SU-DHL-6 (cell line): ENCODE results near the gene AADAT.

Source experiments
- H2AFZ ChIP-seq: fragments of 200-600 bp; sonication (generic); 2 replicates; pipeline ENCODE4 v1.6.1; 2014; ENCODE audit warnings: low read depth, mild to moderate bottlenecking, moderate library complexity, mixed read lengths, antibody characterized with exemption, low read length; ENCODE audit not compliant: severe bottlenecking
- H3F3A ChIP-seq: fragments of 200-600 bp; shearing (Covaris generic); 2 replicates; pipeline ENCODE4 v1.6.0; 2016; ENCODE audit warnings: antibody characterized with exemption, mild to moderate bottlenecking; ENCODE audit not compliant: insufficient read depth
- H3K27ac ChIP-seq: fragments of 200-600 bp; sonication (generic); 2 replicates; pipeline ENCODE4 v1.5.1; 2016; ENCODE audit warnings: low read depth, mild to moderate bottlenecking, low read length, moderate library complexity, mixed read lengths
- H3K27me3 ChIP-seq: fragments of 200-600 bp; sonication (generic), shearing (Covaris generic); 2 replicates; pipeline ENCODE4 v1.6.0; 2014; ENCODE audit warnings: mild to moderate bottlenecking, low read length
- H3K36me3 ChIP-seq: fragments of 200-600 bp; sonication (generic); 2 replicates; pipeline ENCODE4 v1.6.1; 2014; ENCODE audit warnings: mild to moderate bottlenecking, low read length, mixed read lengths
- H3K4me2 ChIP-seq: fragments of 300-600, 200-600 bp; shearing (Covaris generic), sonication (generic); 2 replicates; pipeline ENCODE4 v1.6.0; 2014; ENCODE audit warnings: low read length, low read depth, mild to moderate bottlenecking; ENCODE audit not compliant: poor library complexity, severe bottlenecking
- H3K4me3 ChIP-seq: fragments of 200-600 bp; sonication (generic); 2 replicates; pipeline ENCODE4 v1.5.1; 2014; ENCODE audit warnings: antibody characterized with exemption, low read length, mild to moderate bottlenecking, mixed read lengths; ENCODE audit not compliant: insufficient read depth, poor library complexity, severe bottlenecking
- H3K79me2 ChIP-seq: fragments of 200-600 bp; sonication (generic); 2 replicates; pipeline ENCODE4 v1.6.1; 2014; ENCODE audit warnings: mild to moderate bottlenecking, low read length, moderate library complexity; ENCODE audit not compliant: insufficient read depth
- H3K9ac ChIP-seq: fragments of 200-600 bp; sonication (generic); 2 replicates; pipeline ENCODE4 v1.7.0; 2014; ENCODE audit warnings: mild to moderate bottlenecking, low read length
- H3K9me2 ChIP-seq: fragments of 200-600 bp; sonication (generic); replicated peaks from 2 replicates; pipeline ENCODE4 v1.6.1; 2014; ENCODE audit warnings: low read length; ENCODE audit not compliant: insufficient read depth
- H3K9me3 ChIP-seq: fragments of 200-600 bp; sonication (generic); 2 replicates; pipeline ENCODE4 v1.6.1; 2014; ENCODE audit warnings: low read length, mixed read lengths; ENCODE audit not compliant: insufficient read depth
- H4K20me1 ChIP-seq: fragments of 200-600 bp; sonication (generic); 2 replicates; pipeline ENCODE4 v1.6.1; 2014; ENCODE audit warnings: low read depth, mild to moderate bottlenecking, antibody characterized with exemption, low read length, moderate library complexity, mixed read lengths
- EZH2phosphoT487 ChIP-seq: fragments of 200-600 bp; sonication (generic), shearing (Covaris generic); conservative IDR thresholded peaks from 2 replicates; pipeline ENCODE4 v1.6.1; 2018; ENCODE audit warnings: mild to moderate bottlenecking, antibody characterized with exemption, low read length, moderate library complexity, mixed read lengths
- TF ChIP-seq, protein P1 (sequence below): fragments of 200-600 bp; sonication (generic); IDR thresholded peaks from one replicate; pipeline ENCODE4 v1.5.1; 2017; ENCODE audit warnings: antibody characterized with exemption, mild to moderate bottlenecking, low read length, moderate library complexity; ENCODE audit not compliant: insufficient read depth, poor library complexity, severe bottlenecking

AADAT gene

DNA sequence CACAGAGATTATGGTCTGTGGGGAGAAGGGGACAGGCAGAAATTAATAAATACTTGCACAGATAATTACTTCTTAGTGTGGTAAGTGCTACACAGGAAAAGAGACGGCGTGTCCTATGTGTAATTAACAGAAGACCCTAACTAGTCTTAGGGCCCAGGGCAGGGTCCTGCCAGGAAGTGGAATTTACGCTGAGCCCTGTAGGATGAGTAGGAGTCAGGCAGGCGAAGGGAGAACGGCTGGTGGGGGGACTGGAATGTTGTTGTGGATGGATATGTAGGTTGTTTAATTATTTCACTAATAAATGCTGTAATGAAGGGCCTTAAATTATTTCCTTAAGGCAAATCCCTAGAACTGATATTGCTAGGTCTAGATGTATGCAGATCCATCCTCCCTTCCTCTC, 36.8 kb downstream of the AADAT start:
- Histone ChIP-seq H3K79me2 (no peaks in the 10 kb centered on the region), H3K4me3 (no peak overlapping the region), H3K27me3 (no peaks in the 10 kb centered on the region), H4K20me1 (no peaks in the 10 kb centered on the region), H3K4me2 (no peak overlapping the region), H3K9me3 (no peaks in the 10 kb centered on the region), H3K9ac (no peak overlapping the region), H2AFZ (no peak overlapping the region), H3K27ac (no peak overlapping the region), H3F3A (no peaks in the 10 kb centered on the region), H3K36me3 (no peaks in the 10 kb centered on the region), H3K9me2 (no peaks in the 10 kb centered on the region)
- TF ChIP-seq EZH2phosphoT487, result no peak
- TF ChIP-seq, protein P1, sequence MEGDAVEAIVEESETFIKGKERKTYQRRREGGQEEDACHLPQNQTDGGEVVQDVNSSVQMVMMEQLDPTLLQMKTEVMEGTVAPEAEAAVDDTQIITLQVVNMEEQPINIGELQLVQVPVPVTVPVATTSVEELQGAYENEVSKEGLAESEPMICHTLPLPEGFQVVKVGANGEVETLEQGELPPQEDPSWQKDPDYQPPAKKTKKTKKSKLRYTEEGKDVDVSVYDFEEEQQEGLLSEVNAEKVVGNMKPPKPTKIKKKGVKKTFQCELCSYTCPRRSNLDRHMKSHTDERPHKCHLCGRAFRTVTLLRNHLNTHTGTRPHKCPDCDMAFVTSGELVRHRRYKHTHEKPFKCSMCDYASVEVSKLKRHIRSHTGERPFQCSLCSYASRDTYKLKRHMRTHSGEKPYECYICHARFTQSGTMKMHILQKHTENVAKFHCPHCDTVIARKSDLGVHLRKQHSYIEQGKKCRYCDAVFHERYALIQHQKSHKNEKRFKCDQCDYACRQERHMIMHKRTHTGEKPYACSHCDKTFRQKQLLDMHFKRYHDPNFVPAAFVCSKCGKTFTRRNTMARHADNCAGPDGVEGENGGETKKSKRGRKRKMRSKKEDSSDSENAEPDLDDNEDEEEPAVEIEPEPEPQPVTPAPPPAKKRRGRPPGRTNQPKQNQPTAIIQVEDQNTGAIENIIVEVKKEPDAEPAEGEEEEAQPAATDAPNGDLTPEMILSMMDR, result no peak

DNA sequence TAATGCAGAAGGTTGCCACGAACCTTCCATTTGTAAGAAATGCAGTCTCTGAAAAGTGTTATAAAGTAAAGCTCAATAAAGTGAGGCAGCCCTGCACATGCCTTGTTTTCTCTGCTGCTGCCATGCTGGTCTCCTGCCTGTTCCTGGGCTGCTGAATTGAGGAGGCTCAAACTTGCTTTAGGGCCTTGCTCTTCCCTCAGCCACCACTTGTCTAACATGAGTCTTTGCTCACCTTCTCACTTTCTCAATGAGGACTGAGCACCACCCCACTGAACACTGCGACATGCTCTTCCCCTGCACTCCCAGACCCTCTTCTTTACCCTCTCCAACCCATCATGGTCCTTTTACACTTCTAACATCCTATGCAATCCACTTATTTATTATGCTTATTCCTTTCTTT, 38.4 kb downstream of the AADAT start:
- no peak overlapping the region for H3K27ac ChIP-seq
- no peak overlapping the region for H3K4me3 ChIP-seq
- no peak overlapping the region for H3K4me2 ChIP-seq
- H3K9ac ChIP-seq, result no peak overlapping the region
- H3K79me2 ChIP-seq, result no peaks in the 10 kb centered on the region
- no peak overlapping the region for H2AFZ ChIP-seq
- no peaks in the 10 kb centered on the region for H3K27me3 ChIP-seq
- no peaks in the 10 kb centered on the region for H3K9me2 ChIP-seq
- no peaks in the 10 kb centered on the region for H3K9me3 ChIP-seq
- no peaks in the 10 kb centered on the region for H3K36me3 ChIP-seq
- H3F3A ChIP-seq, result no peaks in the 10 kb centered on the region
- no peaks in the 10 kb centered on the region for H4K20me1 ChIP-seq
- no peak for TF ChIP-seq EZH2phosphoT487
- TF ChIP-seq, protein P1, result no peak

DNA sequence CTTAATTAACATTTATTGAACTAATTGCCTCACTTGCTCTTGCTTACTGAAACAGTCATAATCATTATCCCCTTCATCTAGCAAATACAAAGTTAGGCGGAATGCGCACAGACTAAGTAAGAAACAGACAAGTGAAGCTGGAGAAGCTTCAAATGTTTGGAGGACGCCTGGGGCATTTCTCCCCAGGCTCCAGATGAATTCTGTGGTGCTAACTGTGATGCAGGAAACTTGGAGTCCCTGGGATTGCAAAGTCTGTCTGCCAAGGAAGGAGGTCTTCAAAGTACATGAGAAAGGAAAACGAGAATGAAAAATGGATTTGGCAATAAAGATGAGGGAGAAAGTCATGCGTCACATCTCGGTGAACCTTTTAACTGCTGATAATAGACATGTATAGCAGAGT, 40.0 kb downstream of the AADAT start:
- Histone ChIP-seq H3K4me3 (no peak overlapping the region), H3K9ac (no peak overlapping the region), H3F3A (no peaks in the 10 kb centered on the region), H3K36me3 (no peaks in the 10 kb centered on the region), H3K27me3 (no peaks in the 10 kb centered on the region), H3K27ac (no peak overlapping the region), H3K4me2 (no peak overlapping the region), H3K9me3 (no peaks in the 10 kb centered on the region), H4K20me1 (no peaks in the 10 kb centered on the region), H3K9me2 (no peaks in the 10 kb centered on the region), H3K79me2 (no peaks in the 10 kb centered on the region), H2AFZ (no peak overlapping the region)
- TF ChIP-seq, protein P1, result no peak
- TF ChIP-seq EZH2phosphoT487, result no peak
